Erythroblast (primary cell): ENCODE results near the gene MSI2.

ENCODE experiments used
- GATA1 ChIP-seq: IDR thresholded peaks from 2 replicates; pipeline ENCODE4 v1.6.1; 2011; ENCODE audit warnings: low read depth, mild to moderate bottlenecking, control low read depth, low read length, moderate library complexity
- POLR2A ChIP-seq: IDR thresholded peaks from 2 replicates; pipeline ENCODE4 v1.6.1; 2011; ENCODE audit warnings: mild to moderate bottlenecking, low read length

- no peak for TF ChIP-seq POLR2A
- no peak for TF ChIP-seq GATA1
Measured at GRCh38 chr17:57523926-57524632, 267.8 kb downstream of the MSI2 start.
